ENCODE data around the gene NDUFB10. TPM values are rescaled to one million over a fixed set of nuclear protein-coding genes. Genes with fewer than 3 reads are reported as not detected.

NDUFB10 gene
- polyA plus RNA-seq, 1 donor (not counting 4 experiments of a cell fraction or from before 2014, with no cell fraction given), result 107 TPM

DNA sequence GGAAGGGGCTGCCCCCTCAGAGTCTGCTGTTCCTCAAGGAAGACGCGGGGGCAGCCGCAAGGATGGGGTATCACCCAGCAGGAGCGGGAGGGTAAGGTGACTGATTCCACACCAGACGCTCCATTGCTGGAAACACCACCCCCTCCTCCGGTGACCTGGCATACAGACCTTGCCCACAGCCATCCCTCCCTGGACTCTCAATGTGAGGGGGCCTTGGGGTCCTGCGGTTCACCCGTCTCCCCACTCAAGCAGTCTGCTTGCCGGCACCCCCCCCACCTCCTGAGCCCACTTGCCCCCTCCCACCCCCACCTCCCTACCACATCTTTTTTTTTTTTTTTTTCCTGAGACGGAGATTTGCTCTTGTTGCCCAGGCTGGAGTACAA, 29.0 kb upstream of the NDUFB10 start:
- no peaks in the 10 kb centered on the region for H4K20me1 ChIP-seq (ENCODE audit: control insufficient read depth, extremely low read depth, insufficient read depth, low read length)
- no peak overlapping the region for H3K9ac ChIP-seq (ENCODE audit: control insufficient read depth, extremely low read depth, insufficient read depth, low read length)
- H3K27me3 ChIP-seq (ENCODE audit: control insufficient read depth, extremely low read depth, insufficient read depth, low read length), result no peaks in the 10 kb centered on the region
- no peak overlapping the region for H3K4me3 ChIP-seq (ENCODE audit: control insufficient read depth in 2 of 3, extremely low read depth in 1 of 3, insufficient read depth in 2 of 3, low read depth in 1 of 3, low read length in 3 of 3)
- FAIRE-seq (no peak), DNase-seq (ENCODE audit: low read depth, low spot score) (no peak)
- peak overlapping the region; percentile 58 for H2AFZ ChIP-seq (ENCODE audit: control insufficient read depth, low read length)
- dilution Hi-C loops (cut with MboI; ENCODE audit: extremely low pct_ligation_motif_present, low sequenced_read_pairs), result no loop called here
- no peaks in the 10 kb centered on the region for H3K9me1 ChIP-seq (ENCODE audit: control insufficient read depth, extremely low read depth, insufficient read depth, low read length)
- no peaks in the 10 kb centered on the region for H3K9me3 ChIP-seq (ENCODE audit: control insufficient read depth, low read depth, low read length)
- H3K4me2 ChIP-seq (ENCODE audit: control insufficient read depth, extremely low read depth, insufficient read depth, low read depth, low read length), result peak overlapping the region; percentile 37
- no peak overlapping the region for H3K27ac ChIP-seq (ENCODE audit: control insufficient read depth, insufficient read depth, low read length)
- H3K36me3 ChIP-seq (ENCODE audit: control insufficient read depth in 2 of 2, extremely low read depth in 1 of 2, insufficient read depth in 2 of 2, low read length in 2 of 2), result no peaks in the 10 kb centered on the region
- H3K4me1 ChIP-seq (ENCODE audit: control insufficient read depth, extremely low read depth, insufficient read depth, low read length), result peaks cover 9% of the 10 kb centered on the region
- TF ChIP-seq EZH2 (IDR thresholded peaks at IDR 0.05; ENCODE audit: low read length), result no peak
- TF ChIP-seq, protein P1, sequence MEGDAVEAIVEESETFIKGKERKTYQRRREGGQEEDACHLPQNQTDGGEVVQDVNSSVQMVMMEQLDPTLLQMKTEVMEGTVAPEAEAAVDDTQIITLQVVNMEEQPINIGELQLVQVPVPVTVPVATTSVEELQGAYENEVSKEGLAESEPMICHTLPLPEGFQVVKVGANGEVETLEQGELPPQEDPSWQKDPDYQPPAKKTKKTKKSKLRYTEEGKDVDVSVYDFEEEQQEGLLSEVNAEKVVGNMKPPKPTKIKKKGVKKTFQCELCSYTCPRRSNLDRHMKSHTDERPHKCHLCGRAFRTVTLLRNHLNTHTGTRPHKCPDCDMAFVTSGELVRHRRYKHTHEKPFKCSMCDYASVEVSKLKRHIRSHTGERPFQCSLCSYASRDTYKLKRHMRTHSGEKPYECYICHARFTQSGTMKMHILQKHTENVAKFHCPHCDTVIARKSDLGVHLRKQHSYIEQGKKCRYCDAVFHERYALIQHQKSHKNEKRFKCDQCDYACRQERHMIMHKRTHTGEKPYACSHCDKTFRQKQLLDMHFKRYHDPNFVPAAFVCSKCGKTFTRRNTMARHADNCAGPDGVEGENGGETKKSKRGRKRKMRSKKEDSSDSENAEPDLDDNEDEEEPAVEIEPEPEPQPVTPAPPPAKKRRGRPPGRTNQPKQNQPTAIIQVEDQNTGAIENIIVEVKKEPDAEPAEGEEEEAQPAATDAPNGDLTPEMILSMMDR (optimal IDR thresholded peaks at IDR 0.05 in 1 of 3, IDR thresholded peaks at IDR 0.05 in 1 of 3, conservative IDR thresholded peaks at IDR 0.05 in 1 of 3; ENCODE audit: extremely low read depth in 1 of 3, insufficient read depth in 2 of 3, low read length in 3 of 3), result no peak
- H3K79me2 ChIP-seq (ENCODE audit: control insufficient read depth, insufficient read depth, low read length), result no peaks in the 10 kb centered on the region

GRCh38 chr16:1932050-1933028, 27.0 kb upstream of the NDUFB10 start:
- no peaks in the 10 kb centered on the region for H3K27me3 ChIP-seq (ENCODE audit: control insufficient read depth, extremely low read depth, insufficient read depth, low read length)
- no peak overlapping the region for H3K27ac ChIP-seq (ENCODE audit: control insufficient read depth, insufficient read depth, low read length)
- H2AFZ ChIP-seq (ENCODE audit: control insufficient read depth, low read length), result no peak overlapping the region
- H3K36me3 ChIP-seq (ENCODE audit: control insufficient read depth in 2 of 2, extremely low read depth in 1 of 2, insufficient read depth in 2 of 2, low read length in 2 of 2), result no peaks in the 10 kb centered on the region
- peaks cover 13% of the 10 kb centered on the region for H3K4me1 ChIP-seq (ENCODE audit: control insufficient read depth, extremely low read depth, insufficient read depth, low read length)
- H3K9me3 ChIP-seq (ENCODE audit: control insufficient read depth, low read depth, low read length), result no peaks in the 10 kb centered on the region
- H3K4me2 ChIP-seq (ENCODE audit: control insufficient read depth, extremely low read depth, insufficient read depth, low read depth, low read length), result no peak overlapping the region
- FAIRE-seq (no peak), DNase-seq (ENCODE audit: low read depth, low spot score) (no peak)
- no peaks in the 10 kb centered on the region for H3K9me1 ChIP-seq (ENCODE audit: control insufficient read depth, extremely low read depth, insufficient read depth, low read length)
- no peak overlapping the region for H3K4me3 ChIP-seq (ENCODE audit: control insufficient read depth in 2 of 3, extremely low read depth in 1 of 3, insufficient read depth in 2 of 3, low read depth in 1 of 3, low read length in 3 of 3)
- no peaks in the 10 kb centered on the region for H3K79me2 ChIP-seq (ENCODE audit: control insufficient read depth, insufficient read depth, low read length)
- dilution Hi-C loops (cut with MboI; ENCODE audit: extremely low pct_ligation_motif_present, low sequenced_read_pairs), result no loop called here
- no peak overlapping the region for H3K9ac ChIP-seq (ENCODE audit: control insufficient read depth, extremely low read depth, insufficient read depth, low read length)
- TF ChIP-seq, protein P1 (optimal IDR thresholded peaks at IDR 0.05 in 1 of 3, IDR thresholded peaks at IDR 0.05 in 1 of 3, conservative IDR thresholded peaks at IDR 0.05 in 1 of 3; ENCODE audit: extremely low read depth in 1 of 3, insufficient read depth in 2 of 3, low read length in 3 of 3), result peak; percentile 1 to 56 (median 38)
- no peak for TF ChIP-seq EZH2 (IDR thresholded peaks at IDR 0.05; ENCODE audit: low read length)
- H4K20me1 ChIP-seq (ENCODE audit: control insufficient read depth, extremely low read depth, insufficient read depth, low read length), result no peaks in the 10 kb centered on the region
